ENCODE results near the gene ILF2. TPM values are rescaled to one million over a fixed set of nuclear protein-coding genes. Genes with fewer than 3 reads are reported as not detected.

Gene ILF2
- total and polyA plus RNA-seq, 2 of the 13 experiments (the other 11 are each of a cell fraction or from before 2014, with no cell fraction given), result 292 to 366 TPM

DNA sequence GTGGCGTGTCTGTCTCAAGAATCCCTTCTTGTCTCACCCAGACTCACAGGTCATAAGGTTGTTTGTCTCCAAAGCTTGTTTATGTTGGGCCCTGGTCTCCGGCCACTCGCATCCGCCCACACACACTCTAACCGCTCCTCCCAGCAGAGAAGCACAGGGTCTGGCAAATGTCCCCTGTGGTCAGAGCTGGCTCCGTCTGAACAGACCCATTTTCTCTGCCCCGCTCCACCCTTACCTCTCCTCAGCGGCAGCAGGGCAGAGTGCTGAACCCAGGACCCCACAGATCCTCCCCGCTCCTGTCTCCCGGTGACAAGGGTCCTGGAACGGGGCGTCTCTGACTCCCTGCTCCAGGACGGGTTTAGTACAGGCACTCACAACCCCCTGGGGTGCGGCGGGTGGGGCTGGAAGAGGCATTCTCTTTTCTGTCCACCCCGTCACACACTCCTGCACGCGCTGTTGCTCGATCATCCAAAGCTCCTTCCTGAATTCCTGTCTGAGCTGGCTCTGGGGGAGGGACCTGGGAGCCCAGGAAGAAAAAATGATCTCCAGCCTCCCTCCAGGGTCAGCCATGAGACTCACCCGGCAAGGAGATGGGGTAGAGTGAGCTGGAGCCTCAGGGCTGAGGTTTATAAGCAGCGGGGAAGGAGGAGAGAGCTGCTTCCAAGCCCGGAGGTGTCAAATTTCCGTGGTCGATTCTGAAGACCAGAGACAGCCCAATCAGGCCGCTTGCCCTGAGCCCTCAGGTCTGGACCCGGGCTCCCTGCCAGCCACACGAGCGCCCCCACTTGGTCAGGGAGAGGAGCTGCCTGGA, 43.7 kb downstream of the ILF2 start, which contains the start of gene S100A13 (continued):
- TF ChIP-seq EP300 (IDR thresholded peaks at IDR 0.05; ENCODE audit: low read depth in 2 of 2, low read length in 2 of 2) (no peak), EP300 (CRISPR knock-in tag; IDR thresholded peaks at IDR 0.05; ENCODE audit: borderline replicate concordance) (no peak), NPAS2 (CRISPR knock-in tag; IDR thresholded peaks at IDR 0.05; ENCODE audit: borderline replicate concordance) (no peak), FOXK1 (CRISPR knock-in tag; IDR thresholded peaks at IDR 0.05; ENCODE audit: borderline replicate concordance, low read depth) (no peak), TEAD2 (CRISPR knock-in tag; IDR thresholded peaks at IDR 0.05) (no peak), ZNF343 (CRISPR knock-in tag; IDR thresholded peaks at IDR 0.05) (no peak), CHD4 (IDR thresholded peaks at IDR 0.05; ENCODE audit: borderline replicate concordance, low read length) (0 out of 2 replicates have a peak, but pooled peaks have one; percentile 18), ZNF34 (CRISPR knock-in tag; IDR thresholded peaks at IDR 0.05; ENCODE audit: borderline replicate concordance) (no peak), ZNF672 (CRISPR knock-in tag; IDR thresholded peaks at IDR 0.05) (no peak), CBFB (CRISPR knock-in tag; IDR thresholded peaks at IDR 0.05) (no peak), ZFP1 (CRISPR knock-in tag; IDR thresholded peaks at IDR 0.05) (no peak), ZNF160 (CRISPR knock-in tag; IDR thresholded peaks at IDR 0.05) (no peak), SAFB2 (CRISPR knock-in tag; IDR thresholded peaks at IDR 0.05; ENCODE audit: borderline replicate concordance, low read depth) (no peak), ZBTB7B (CRISPR knock-in tag; IDR thresholded peaks at IDR 0.05) (0 out of 2 replicates have a peak, but pooled peaks have one; percentile 68), HOXA3 (CRISPR knock-in tag; IDR thresholded peaks at IDR 0.05) (peak; percentile 32; the same call in 1 of the 2 replicates), ZNF335 (CRISPR knock-in tag; IDR thresholded peaks at IDR 0.05) (0 out of 2 replicates have a peak, but pooled peaks have one; percentile 35), ETV5 (CRISPR knock-in tag; IDR thresholded peaks at IDR 0.05; ENCODE audit: borderline replicate concordance) (peak; percentile 12; the same call in 1 of the 2 replicates), NR2F6 (IDR thresholded peaks at IDR 0.05) (peak; percentile 47; the same call in 1 of the 2 replicates), NR2F6 (CRISPR knock-in tag; IDR thresholded peaks at IDR 0.05) (no peak), ARHGAP35 (CRISPR knock-in tag; IDR thresholded peaks at IDR 0.05; ENCODE audit: borderline replicate concordance) (no peak)
- TF ChIP-seq, protein P1, sequence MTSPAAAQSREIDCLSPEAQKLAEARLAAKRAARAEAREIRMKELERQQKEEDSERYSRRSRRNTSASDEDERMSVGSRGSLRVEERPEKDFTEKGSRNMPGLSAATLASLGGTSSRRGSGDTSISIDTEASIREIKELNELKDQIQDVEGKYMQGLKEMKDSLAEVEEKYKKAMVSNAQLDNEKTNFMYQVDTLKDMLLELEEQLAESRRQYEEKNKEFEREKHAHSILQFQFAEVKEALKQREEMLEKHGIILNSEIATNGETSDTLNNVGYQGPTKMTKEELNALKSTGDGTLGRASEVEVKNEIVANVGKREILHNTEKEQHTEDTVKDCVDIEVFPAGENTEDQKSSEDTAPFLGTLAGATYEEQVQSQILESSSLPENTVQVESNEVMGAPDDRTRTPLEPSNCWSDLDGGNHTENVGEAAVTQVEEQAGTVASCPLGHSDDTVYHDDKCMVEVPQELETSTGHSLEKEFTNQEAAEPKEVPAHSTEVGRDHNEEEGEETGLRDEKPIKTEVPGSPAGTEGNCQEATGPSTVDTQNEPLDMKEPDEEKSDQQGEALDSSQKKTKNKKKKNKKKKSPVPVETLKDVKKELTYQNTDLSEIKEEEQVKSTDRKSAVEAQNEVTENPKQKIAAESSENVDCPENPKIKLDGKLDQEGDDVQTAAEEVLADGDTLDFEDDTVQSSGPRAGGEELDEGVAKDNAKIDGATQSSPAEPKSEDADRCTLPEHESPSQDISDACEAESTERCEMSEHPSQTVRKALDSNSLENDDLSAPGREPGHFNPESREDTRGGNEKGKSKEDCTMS (CRISPR knock-in tag; conservative IDR thresholded peaks at IDR 0.05), result no peak
- TF ChIP-seq, protein P2, sequence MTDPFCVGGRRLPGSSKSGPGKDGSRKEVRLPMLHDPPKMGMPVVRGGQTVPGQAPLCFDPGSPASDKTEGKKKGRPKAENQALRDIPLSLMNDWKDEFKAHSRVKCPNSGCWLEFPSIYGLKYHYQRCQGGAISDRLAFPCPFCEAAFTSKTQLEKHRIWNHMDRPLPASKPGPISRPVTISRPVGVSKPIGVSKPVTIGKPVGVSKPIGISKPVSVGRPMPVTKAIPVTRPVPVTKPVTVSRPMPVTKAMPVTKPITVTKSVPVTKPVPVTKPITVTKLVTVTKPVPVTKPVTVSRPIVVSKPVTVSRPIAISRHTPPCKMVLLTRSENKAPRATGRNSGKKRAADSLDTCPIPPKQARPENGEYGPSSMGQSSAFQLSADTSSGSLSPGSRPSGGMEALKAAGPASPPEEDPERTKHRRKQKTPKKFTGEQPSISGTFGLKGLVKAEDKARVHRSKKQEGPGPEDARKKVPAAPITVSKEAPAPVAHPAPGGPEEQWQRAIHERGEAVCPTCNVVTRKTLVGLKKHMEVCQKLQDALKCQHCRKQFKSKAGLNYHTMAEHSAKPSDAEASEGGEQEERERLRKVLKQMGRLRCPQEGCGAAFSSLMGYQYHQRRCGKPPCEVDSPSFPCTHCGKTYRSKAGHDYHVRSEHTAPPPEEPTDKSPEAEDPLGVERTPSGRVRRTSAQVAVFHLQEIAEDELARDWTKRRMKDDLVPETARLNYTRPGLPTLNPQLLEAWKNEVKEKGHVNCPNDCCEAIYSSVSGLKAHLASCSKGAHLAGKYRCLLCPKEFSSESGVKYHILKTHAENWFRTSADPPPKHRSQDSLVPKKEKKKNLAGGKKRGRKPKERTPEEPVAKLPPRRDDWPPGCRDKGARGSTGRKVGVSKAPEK (CRISPR knock-in tag; IDR thresholded peaks at IDR 0.05; ENCODE audit: borderline replicate concordance), result no peak
- TF ChIP-seq, protein P3, sequence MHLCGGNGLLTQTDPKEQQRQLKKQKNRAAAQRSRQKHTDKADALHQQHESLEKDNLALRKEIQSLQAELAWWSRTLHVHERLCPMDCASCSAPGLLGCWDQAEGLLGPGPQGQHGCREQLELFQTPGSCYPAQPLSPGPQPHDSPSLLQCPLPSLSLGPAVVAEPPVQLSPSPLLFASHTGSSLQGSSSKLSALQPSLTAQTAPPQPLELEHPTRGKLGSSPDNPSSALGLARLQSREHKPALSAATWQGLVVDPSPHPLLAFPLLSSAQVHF (CRISPR knock-in tag; IDR thresholded peaks at IDR 0.05), result no peak
- TF ChIP-seq, protein P4, sequence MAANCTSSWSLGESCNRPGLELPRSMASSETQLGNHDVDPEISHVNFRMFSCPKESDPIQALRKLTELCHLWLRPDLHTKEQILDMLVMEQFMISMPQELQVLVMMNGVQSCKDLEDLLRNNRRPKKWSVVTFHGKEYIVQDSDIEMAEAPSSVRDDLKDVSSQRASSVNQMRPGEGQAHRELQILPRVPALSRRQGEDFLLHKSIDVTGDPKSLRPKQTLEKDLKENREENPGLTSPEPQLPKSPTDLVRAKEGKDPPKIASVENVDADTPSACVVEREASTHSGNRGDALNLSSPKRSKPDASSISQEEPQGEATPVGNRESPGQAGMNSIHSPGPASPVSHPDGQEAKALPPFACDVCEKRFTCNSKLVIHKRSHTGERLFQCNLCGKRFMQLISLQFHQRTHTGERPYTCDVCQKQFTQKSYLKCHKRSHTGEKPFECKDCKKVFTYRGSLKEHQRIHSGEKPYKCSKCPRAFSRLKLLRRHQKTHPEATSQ (CRISPR knock-in tag; IDR thresholded peaks at IDR 0.05; ENCODE audit: borderline replicate concordance), result no peak
